Psoas muscle (tissue), 8 donors: ENCODE measurements around the gene GNAT3. TPM values are rescaled to one million over a fixed set of nuclear protein-coding genes. Genes with fewer than 3 reads are reported as not detected.

ENCODE experiments used
- ATAC-seq, 4 donors: fragments of 200-7000 bp; cut with Tn5 transposase; one replicate each; pipeline ENCODE4 v1.9.1; 2020; ENCODE audit warnings: moderate library complexity in 3 of 4, mild to moderate bottlenecking in 2 of 4
- DNase-seq, 2 donors: peaks; one replicate each; pipeline ENCODE4 v3.0.0-alpha.2; 2020
- H3K27ac ChIP-seq: fragments of 200-600 bp; one replicate; pipeline ENCODE4 v1.8.0; 2022
- H3K27me3 ChIP-seq, 3 donors: fragments of 200-600 bp in 1 of 3; one replicate each; pipeline versions ENCODE4 v1.6.1 to v1.8.0; 2013 to 2022; ENCODE audit warnings: low read length in 2 of 3, mild to moderate bottlenecking in 2 of 3, moderate library complexity in 1 of 3; ENCODE audit not compliant: insufficient read depth in 3 of 3
- H3K36me3 ChIP-seq, 2 donors: fragments of 200-600 bp in 1 of 2; one replicate each; pipeline versions ENCODE4 v1.6.1 to v1.8.0; 2013 to 2022; ENCODE audit warnings: low read depth in 1 of 2, mild to moderate bottlenecking in 1 of 2, moderate library complexity in 1 of 2; ENCODE audit not compliant: insufficient read depth in 1 of 2
- H3K4me1 ChIP-seq: fragments of 200-600 bp; one replicate; pipeline ENCODE4 v1.8.0; 2022
- H3K4me3 ChIP-seq: fragments of 200-600 bp; one replicate; pipeline ENCODE4 v1.8.0; 2022; ENCODE audit warnings: mild to moderate bottlenecking
- H3K9me3 ChIP-seq: fragments of 200-600 bp; one replicate; pipeline ENCODE4 v1.8.0; 2022
- CTCF ChIP-seq: fragments of 200-600 bp; IDR thresholded peaks from one replicate; pipeline ENCODE4 v1.8.0; 2022; ENCODE audit warnings: antibody characterized with exemption
- WGBS, 3 donors: extraction: QIAGEN DNeasy Blood & Tissue Kit; methylation state at CpG; one replicate each; pipeline versions ENCODE4 v1.1.6 to v1.1.7; 2013; 5-methylcytosine and 5-hydroxymethylcytosine counted together
- intact Hi-C, 2 donors: fragments of 100-400 bp; cut with DNase I; formaldehyde crosslinking; loops; one replicate each; pipeline versions ENCODE4 v1.11.0 to v1.14.2; 2022
- polyA plus RNA-seq, 3 donors: library from polyadenylated mRNA; stranded (reverse); fragments of 200-250 nt; gene quantifications; one replicate each; pipeline ENCODE4 v1.2.3, GENCODE V29; 2013
- total RNA-seq, 4 donors: library from RNA; stranded (reverse); fragmentation: NEBNext Ultra II Directional in 2 of 4; extraction: Animal tissue kit (Norgen Biotek cat#: 25700) in 2 of 4; gene quantifications; one replicate each; pipeline versions ENCODE4 v1.2.1 to v1.2.4, GENCODE V29; 2021 to 2023
- donor health status: healthy with polysubstance abuse.
- donor health status: DM: no; HTN: no; CAD: no; lungs with moderate emphysema.
- donor health status: Bipolar disorder and iron deficiency.
- donor health status: healthy.
- donor health status: DM: yes; HTN: yes; CAD: no.
- donor health status: DM: no; HTN: no; CAD: no.
- donor health status: DM: no; HTN: no; CAD: no.
- donor health status: DM: yes; HTN: yes; CAD: no.

Gene GNAT3
- total and polyA plus RNA-seq, 7 donors = not detected

DNA sequence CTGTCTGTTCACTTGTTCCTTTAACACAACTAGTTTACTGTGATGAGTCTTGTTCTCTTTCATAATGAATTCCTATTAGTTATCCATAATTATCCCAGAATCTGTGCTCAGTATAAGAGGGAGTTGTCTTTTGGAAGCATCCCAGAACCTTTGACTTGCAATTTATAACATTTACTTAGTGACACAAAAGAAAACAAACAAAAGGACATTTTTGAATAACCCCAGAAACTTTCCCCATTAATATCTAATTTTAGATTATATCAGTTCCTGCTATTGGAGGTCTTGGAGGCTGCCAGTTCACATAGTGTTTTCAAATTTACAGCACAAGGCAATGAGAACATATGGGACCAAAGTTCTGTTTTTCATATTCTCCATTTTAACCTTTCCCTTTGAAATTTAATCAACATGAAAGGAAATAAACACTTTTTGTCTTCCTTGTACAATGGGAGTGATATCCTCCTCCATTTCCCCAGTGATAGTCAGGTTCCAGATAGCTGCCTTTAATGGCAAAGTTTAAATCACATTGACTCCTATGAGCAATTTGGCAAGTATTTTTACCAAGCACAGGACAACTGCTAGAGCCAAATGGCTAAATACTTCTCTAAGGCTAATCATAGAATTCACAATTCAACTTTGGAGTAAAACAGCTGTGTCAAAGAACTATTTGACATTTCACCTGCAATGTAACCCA, 37.1 kb upstream of the GNAT3 start:
- TF ChIP-seq CTCF = no peak
- H3K27ac ChIP-seq = peak overlapping the region; percentile 1
- peaks cover 2% of the 10 kb centered on the region for H3K9me3 ChIP-seq
- H3K4me1 ChIP-seq = no peaks in the 10 kb centered on the region
- no peaks in the 10 kb centered on the region for H3K36me3 ChIP-seq
- ATAC-seq (peak in 2 of 4 donors; percentile 30 to 38), DNase-seq (no peak)
- intact Hi-C loops = loop anchor here in 1 of 2 donors (10.0 kb wide), 1 partner anchor 926 kb away; no protein-coding TSS in a partner anchor
- H3K27me3 ChIP-seq = no peaks in the 10 kb centered on the region
- H3K4me3 ChIP-seq = no peak overlapping the region

GRCh38 chr7:80542398-80542797, 30.5 kb upstream of the GNAT3 start:
- no peak overlapping the region for H3K27ac ChIP-seq
- no peaks in the 10 kb centered on the region for H3K36me3 ChIP-seq
- H3K4me3 ChIP-seq = no peak overlapping the region
- H3K9me3 ChIP-seq = peaks cover 2% of the 10 kb centered on the region
- TF ChIP-seq CTCF = no peak
- intact Hi-C loops = loop anchor here in 1 of 2 donors (10.0 kb wide), 1 partner anchor 932 kb away; no protein-coding TSS in a partner anchor
- no peaks in the 10 kb centered on the region for H3K4me1 ChIP-seq
- no peak for DNase-seq
- no peaks in the 10 kb centered on the region for H3K27me3 ChIP-seq
- no peak for ATAC-seq
- 51 to 73% (median 58%) methylated on average over 1 of the region's 1 CpG for WGBS, 3 donors

- intact Hi-C loops = loop anchor here in 1 of 2 donors (10.0 kb wide), 1 partner anchor 934 kb away; no protein-coding TSS in a partner anchor
- no peak for DNase-seq
- Histone ChIP-seq H3K27me3 (no peaks in the 10 kb centered on the region), H3K9me3 (peaks cover 2% of the 10 kb centered on the region), H3K4me3 (no peak overlapping the region), H3K27ac (no peak overlapping the region), H3K4me1 (no peaks in the 10 kb centered on the region), H3K36me3 (no peaks in the 10 kb centered on the region)
- no peak for ATAC-seq
- TF ChIP-seq CTCF = no peak
- WGBS, 3 donors = 67 to 73% (median 68%) methylated on average over 3 of the region's 3 CpGs
Measured at GRCh38 chr7:80540836-80541235, 29.0 kb upstream of the GNAT3 start.

GRCh38 chr7:80537091-80537490, 25.2 kb upstream of the GNAT3 start:
- intact Hi-C loops = no loop called here
- Histone ChIP-seq H3K27ac (no peak overlapping the region), H3K4me1 (no peaks in the 10 kb centered on the region), H3K9me3 (no peaks in the 10 kb centered on the region), H3K27me3 (no peaks in the 10 kb centered on the region), H3K4me3 (no peak overlapping the region), H3K36me3 (no peaks in the 10 kb centered on the region)
- no peak for ATAC-seq
- TF ChIP-seq CTCF = no peak
- DNase-seq = no peak
- WGBS, 3 donors = 95 to 98% (median 98%) methylated on average over 2 of the region's 2 CpGs

- Histone ChIP-seq H3K27ac (no peak overlapping the region), H3K4me3 (no peak overlapping the region), H3K27me3 (no peaks in the 10 kb centered on the region), H3K9me3 (no peaks in the 10 kb centered on the region), H3K4me1 (no peaks in the 10 kb centered on the region), H3K36me3 (no peaks in the 10 kb centered on the region)
- no peak for TF ChIP-seq CTCF
- 93 to 94% (median 93%) methylated on average over 2 of the region's 2 CpGs for whole genome bisulfite sequencing, 3 donors
- ATAC-seq = no peak
- intact Hi-C loops = no loop called here
- no peak for DNase-seq
Measured at GRCh38 chr7:80536426-80536825, 24.6 kb upstream of the GNAT3 start.
